HepG2 (cell line): ENCODE results near the gene LHFPL2. TPM values are rescaled to one million over a fixed set of nuclear protein-coding genes. Genes with fewer than 3 reads are reported as not detected.

Source experiments
- ATF1 ChIP-seq: IDR thresholded peaks from 2 replicates; pipeline ENCODE4 v1.6.1; 2016; ENCODE audit warnings: mild to moderate bottlenecking, control low read depth
- HHEX ChIP-seq: IDR thresholded peaks from 2 replicates; pipeline ENCODE4 v1.6.1; 2016; ENCODE audit warnings: control low read depth
- HMG20B ChIP-seq: conservative IDR thresholded peaks from 2 replicates; pipeline ENCODE4 v1.6.1; 2016; ENCODE audit warnings: missing genetic modification reagents, missing compliant biosample characterization
- MBD4 ChIP-seq: IDR thresholded peaks from 2 replicates; pipeline ENCODE4 v1.6.1; 2012; ENCODE audit warnings: low read length, inconsistent platforms, borderline replicate concordance
- MEIS1 ChIP-seq: sonication (generic); formaldehyde crosslinking; IDR thresholded peaks from 2 replicates; pipeline ENCODE4 v1.9.0; 2021; ENCODE audit warnings: mild to moderate bottlenecking, missing genetic modification reagents, moderate library complexity, borderline replicate concordance
- NBN ChIP-seq: fragments of 450-650 bp; conservative IDR thresholded peaks from 2 replicates; pipeline ENCODE4 v1.6.1; 2017
- NFKBIZ ChIP-seq: IDR thresholded peaks from 2 replicates; pipeline ENCODE4 v1.6.1; 2018; ENCODE audit warnings: missing genetic modification reagents, missing compliant biosample characterization
- PPARG ChIP-seq: conservative IDR thresholded peaks from 2 replicates; pipeline ENCODE4 v1.6.1; 2016; ENCODE audit warnings: missing biosample characterization, missing genetic modification reagents
- SRSF9 ChIP-seq: fragments of 200-400 bp; formaldehyde crosslinking; IDR thresholded peaks from 2 replicates; pipeline ENCODE4 v1.6.1; 2018; ENCODE audit warnings: borderline replicate concordance, mild to moderate bottlenecking, low read depth, low read length; ENCODE audit not compliant: insufficient read depth, poor library complexity, severe bottlenecking
- YEATS2 ChIP-seq: sonication (generic); formaldehyde crosslinking; IDR thresholded peaks from 2 replicates; pipeline ENCODE4 v1.4.0; 2020; ENCODE audit warnings: missing genetic modification reagents, borderline replicate concordance
- ZNF101 ChIP-seq: sonication (generic); formaldehyde crosslinking; IDR thresholded peaks from 2 replicates; pipeline ENCODE4 v1.4.0; 2020; ENCODE audit warnings: mild to moderate bottlenecking, low read depth, missing genetic modification reagents, borderline replicate concordance
- ZNF281 ChIP-seq: sonication (generic); formaldehyde crosslinking; IDR thresholded peaks from 2 replicates; pipeline ENCODE4 v1.4.0; 2020; ENCODE audit warnings: missing genetic modification reagents, borderline replicate concordance
- ZNF331 ChIP-seq: sonication (generic); formaldehyde crosslinking; IDR thresholded peaks from 2 replicates; pipeline ENCODE4 v1.4.0; 2020; ENCODE audit warnings: missing genetic modification reagents
- ZNF619 ChIP-seq: sonication (generic); formaldehyde crosslinking; IDR thresholded peaks from 2 replicates; pipeline ENCODE4 v1.4.0; 2020; ENCODE audit warnings: mild to moderate bottlenecking, missing genetic modification reagents
- ZNF773 ChIP-seq: sonication (generic); formaldehyde crosslinking; IDR thresholded peaks from 2 replicates; pipeline ENCODE4 v1.4.0; 2020; ENCODE audit warnings: missing genetic modification reagents, borderline replicate concordance
- polyA plus RNA-seq, 8 experiments: library from polyadenylated mRNA; depleted of rRNA in 3 of 8; stranded (reverse) in 7 of 8; unstranded in 1 of 8; fragments of >200 nt; fragmentation: Illumina TruSeq in 4 of 8; extraction: Trizol in 4 of 8; gene quantifications; 2 replicates each; pipeline versions ENCODE4 v1.2.1 to v1.2.3, GENCODE V29; 2011 to 2016; ENCODE audit warnings: low read depth in 4 of 8, missing spikeins in 1 of 8, mixed read lengths in 1 of 8; ENCODE audit not compliant: insufficient read depth in 1 of 8
- total RNA-seq, 5 experiments: library from RNA; depleted of rRNA; stranded (reverse); fragments of >200 nt; fragmentation: Illumina TruSeq; extraction: Trizol; gene quantifications; 2 replicates each; pipeline ENCODE4 v1.2.3, GENCODE V29; 2016; ENCODE audit warnings: low read depth in 1 of 5
- TF ChIP-seq, protein P1 (sequence below): sonication (generic); formaldehyde crosslinking; IDR thresholded peaks from 2 replicates; pipeline ENCODE4 v1.4.0; 2020; ENCODE audit warnings: mild to moderate bottlenecking, missing genetic modification reagents, borderline replicate concordance
- TF ChIP-seq, protein P2 (sequence below): sonication (generic); formaldehyde crosslinking; IDR thresholded peaks from 2 replicates; pipeline ENCODE4 v1.5.0; 2020; ENCODE audit warnings: missing genetic modification reagents

LHFPL2 gene
- total and polyA plus RNA-seq, 2 of the 13 experiments (the other 11 are each of a cell fraction or from before 2014, with no cell fraction given) = 6.0 to 20.0 TPM

- TF ChIP-seq, protein P1, sequence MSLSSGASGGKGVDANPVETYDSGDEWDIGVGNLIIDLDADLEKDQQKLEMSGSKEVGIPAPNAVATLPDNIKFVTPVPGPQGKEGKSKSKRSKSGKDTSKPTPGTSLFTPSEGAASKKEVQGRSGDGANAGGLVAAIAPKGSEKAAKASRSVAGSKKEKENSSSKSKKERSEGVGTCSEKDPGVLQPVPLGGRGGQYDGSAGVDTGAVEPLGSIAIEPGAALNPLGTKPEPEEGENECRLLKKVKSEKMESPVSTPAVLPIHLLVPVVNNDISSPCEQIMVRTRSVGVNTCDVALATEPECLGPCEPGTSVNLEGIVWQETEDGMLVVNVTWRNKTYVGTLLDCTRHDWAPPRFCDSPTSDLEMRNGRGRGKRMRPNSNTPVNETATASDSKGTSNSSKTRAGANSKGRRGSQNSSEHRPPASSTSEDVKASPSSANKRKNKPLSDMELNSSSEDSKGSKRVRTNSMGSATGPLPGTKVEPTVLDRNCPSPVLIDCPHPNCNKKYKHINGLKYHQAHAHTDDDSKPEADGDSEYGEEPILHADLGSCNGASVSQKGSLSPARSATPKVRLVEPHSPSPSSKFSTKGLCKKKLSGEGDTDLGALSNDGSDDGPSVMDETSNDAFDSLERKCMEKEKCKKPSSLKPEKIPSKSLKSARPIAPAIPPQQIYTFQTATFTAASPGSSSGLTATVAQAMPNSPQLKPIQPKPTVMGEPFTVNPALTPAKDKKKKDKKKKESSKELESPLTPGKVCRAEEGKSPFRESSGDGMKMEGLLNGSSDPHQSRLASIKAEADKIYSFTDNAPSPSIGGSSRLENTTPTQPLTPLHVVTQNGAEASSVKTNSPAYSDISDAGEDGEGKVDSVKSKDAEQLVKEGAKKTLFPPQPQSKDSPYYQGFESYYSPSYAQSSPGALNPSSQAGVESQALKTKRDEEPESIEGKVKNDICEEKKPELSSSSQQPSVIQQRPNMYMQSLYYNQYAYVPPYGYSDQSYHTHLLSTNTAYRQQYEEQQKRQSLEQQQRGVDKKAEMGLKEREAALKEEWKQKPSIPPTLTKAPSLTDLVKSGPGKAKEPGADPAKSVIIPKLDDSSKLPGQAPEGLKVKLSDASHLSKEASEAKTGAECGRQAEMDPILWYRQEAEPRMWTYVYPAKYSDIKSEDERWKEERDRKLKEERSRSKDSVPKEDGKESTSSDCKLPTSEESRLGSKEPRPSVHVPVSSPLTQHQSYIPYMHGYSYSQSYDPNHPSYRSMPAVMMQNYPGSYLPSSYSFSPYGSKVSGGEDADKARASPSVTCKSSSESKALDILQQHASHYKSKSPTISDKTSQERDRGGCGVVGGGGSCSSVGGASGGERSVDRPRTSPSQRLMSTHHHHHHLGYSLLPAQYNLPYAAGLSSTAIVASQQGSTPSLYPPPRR (CRISPR knock-in tag) = peak; percentile 21; the same call in 1 of the 2 replicates
- TF ChIP-seq ZNF331 (CRISPR knock-in tag) (peak; percentile 81; the same call in 1 of the 2 replicates), MBD4 (no peak), PPARG (0 out of 2 replicates have a peak, but pooled peaks have one; percentile 21), HMG20B (CRISPR knock-in tag) (no peak), ATF1 (no peak), NBN (no peak), ZNF281 (CRISPR knock-in tag) (peak; percentile 86; the same call in 1 of the 2 replicates), ZNF101 (CRISPR knock-in tag) (no peak), SRSF9 (no peak), NFKBIZ (CRISPR knock-in tag) (no peak), ZNF773 (CRISPR knock-in tag) (no peak), HHEX (CRISPR knock-in tag) (no peak), MEIS1 (CRISPR knock-in tag) (no peak), YEATS2 (CRISPR knock-in tag) (no peak), ZNF619 (CRISPR knock-in tag) (no peak)
- TF ChIP-seq, protein P2, sequence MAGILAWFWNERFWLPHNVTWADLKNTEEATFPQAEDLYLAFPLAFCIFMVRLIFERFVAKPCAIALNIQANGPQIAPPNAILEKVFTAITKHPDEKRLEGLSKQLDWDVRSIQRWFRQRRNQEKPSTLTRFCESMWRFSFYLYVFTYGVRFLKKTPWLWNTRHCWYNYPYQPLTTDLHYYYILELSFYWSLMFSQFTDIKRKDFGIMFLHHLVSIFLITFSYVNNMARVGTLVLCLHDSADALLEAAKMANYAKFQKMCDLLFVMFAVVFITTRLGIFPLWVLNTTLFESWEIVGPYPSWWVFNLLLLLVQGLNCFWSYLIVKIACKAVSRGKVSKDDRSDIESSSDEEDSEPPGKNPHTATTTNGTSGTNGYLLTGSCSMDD (CRISPR knock-in tag) = no peak
Measured at GRCh38 chr5:78508186-78508765, 140.3 kb downstream of the LHFPL2 start (continued).
